Stomach (tissue), 4 donors: ENCODE results near the gene MIPOL1.
A peak's percentile ranks its signal among the peaks of the same experiment; 100 is the strongest.

Source experiments
- CTCF ChIP-seq, 7 experiments: fragments of 450-650 bp in 4 of 7; fragments of 200-600 bp in 3 of 7; sonication (generic) in 3 of 7; IDR thresholded peaks; one replicate each; pipeline ENCODE4 v1.5.1; 2016 to 2019; ENCODE audit warnings: antibody characterized with exemption in 7 of 7, control low read depth in 2 of 7, mild to moderate bottlenecking in 1 of 7
- EP300 ChIP-seq: sonication (generic); formaldehyde crosslinking; IDR thresholded peaks from one replicate; pipeline ENCODE4 v1.6.1; 2017; ENCODE audit warnings: antibody characterized with exemption
- POLR2A ChIP-seq, 4 donors: fragments of 450-650 bp; IDR thresholded peaks; one replicate each; pipeline ENCODE4 v1.6.1; 2016; ENCODE audit warnings: antibody characterized with exemption in 4 of 4, control low read depth in 2 of 4, mild to moderate bottlenecking in 1 of 4, moderate library complexity in 1 of 4
- POLR2AphosphoS5 ChIP-seq, 3 donors: sonication (generic); formaldehyde crosslinking; IDR thresholded peaks; one replicate each; pipeline ENCODE4 v1.6.1; 2016; ENCODE audit warnings: antibody characterized with exemption in 3 of 3

- peak in 5 of 7 experiments; percentile 8 to 74 (median 52) for TF ChIP-seq CTCF (IDR thresholded peaks at IDR 0.05)
- TF ChIP-seq POLR2AphosphoS5 (IDR thresholded peaks at IDR 0.05), result no peak
- no peak for TF ChIP-seq POLR2A (IDR thresholded peaks at IDR 0.05)
- TF ChIP-seq EP300, result no peak
Observed at GRCh38 chr14:37150414-37150813, 47.3 kb upstream of the MIPOL1 start.
